SK-N-SH treated with all-trans-retinoic acid at 6 μM for 48 hours (cell line): ENCODE results near the gene PET100.
A peak's percentile ranks its signal among the peaks of the same experiment; 100 is the strongest.

Experiments
- ATAC-seq: fragments of 200-7000 bp; cut with Tn5 transposase; 3 replicates; pipeline ENCODE4 v1.9.1; 2020; ENCODE audit warnings: mild to moderate bottlenecking, moderate library complexity
- ARNTL ChIP-seq: fragments of 450-650 bp; formaldehyde crosslinking; IDR thresholded peaks from 2 replicates; pipeline ENCODE4 v1.5.0; 2020; ENCODE audit warnings: low read depth, mild to moderate bottlenecking, moderate library complexity, borderline replicate concordance
- BACH2 ChIP-seq: fragments of 250-450 bp; sonication (Bioruptor Pico); IDR thresholded peaks from 2 replicates; pipeline ENCODE4 v1.9.0; 2021; ENCODE audit warnings: mild to moderate bottlenecking, borderline replicate concordance
- CSDC2 ChIP-seq: fragments of 250-450 bp; sonication (Bioruptor Pico); IDR thresholded peaks from 2 replicates; pipeline ENCODE4 v1.5.0; 2020; ENCODE audit warnings: mild to moderate bottlenecking, moderate library complexity
- GLIS3 ChIP-seq: fragments of 250-450 bp; sonication (Bioruptor Pico); IDR thresholded peaks from 2 replicates; pipeline ENCODE4 v1.5.0; 2020; ENCODE audit warnings: mild to moderate bottlenecking, moderate library complexity
- ISL1 ChIP-seq: fragments of 250-450 bp; sonication (Bioruptor Pico); IDR thresholded peaks from 2 replicates; pipeline ENCODE4 v2.1.2; 2022; ENCODE audit warnings: mild to moderate bottlenecking, moderate library complexity
- OSR1 ChIP-seq: fragments of 250-450 bp; sonication (Bioruptor Pico); IDR thresholded peaks from 2 replicates; pipeline ENCODE4 v1.8.0; 2022; ENCODE audit warnings: moderate library complexity, mild to moderate bottlenecking, inconsistent platforms
- PPARA ChIP-seq: fragments of 250-450 bp; sonication (Bioruptor Pico); IDR thresholded peaks from 2 replicates; pipeline ENCODE4 v1.5.0; 2020; ENCODE audit warnings: mild to moderate bottlenecking, borderline replicate concordance
- RARB ChIP-seq: fragments of 250-450 bp; sonication (Bioruptor Pico); IDR thresholded peaks from 2 replicates; pipeline ENCODE4 v1.8.0; 2021; ENCODE audit warnings: mild to moderate bottlenecking, moderate library complexity
- TCF4 ChIP-seq: fragments of 250-450 bp; sonication (Bioruptor Pico); IDR thresholded peaks from 2 replicates; pipeline ENCODE4 v1.8.0; 2021; ENCODE audit warnings: mild to moderate bottlenecking, moderate library complexity, borderline replicate concordance
- TOX ChIP-seq: fragments of 250-450 bp; sonication (Bioruptor Pico); IDR thresholded peaks from 2 replicates; pipeline ENCODE4 v1.8.0; 2021; ENCODE audit warnings: mild to moderate bottlenecking, moderate library complexity, borderline replicate concordance
- ZC3H10 ChIP-seq: fragments of 250-450 bp; sonication (Bioruptor Pico); IDR thresholded peaks from 2 replicates; pipeline ENCODE4 v1.5.1; 2021; ENCODE audit warnings: mild to moderate bottlenecking, moderate library complexity
- ZFP3 ChIP-seq: fragments of 250-450 bp; sonication (Bioruptor Pico); IDR thresholded peaks from 2 replicates; pipeline ENCODE4 v1.5.0; 2020; ENCODE audit warnings: mild to moderate bottlenecking, moderate library complexity
- ZNF8 ChIP-seq: fragments of 450-650 bp; formaldehyde crosslinking; IDR thresholded peaks from 2 replicates; pipeline ENCODE4 v1.5.0; 2020; ENCODE audit warnings: mild to moderate bottlenecking, moderate library complexity
- TF ChIP-seq, protein P1 (sequence below): fragments of 250-450 bp; sonication (Bioruptor Pico); IDR thresholded peaks from 2 replicates; pipeline ENCODE4 v1.8.0; 2021; ENCODE audit warnings: low read depth, mild to moderate bottlenecking, moderate library complexity, borderline replicate concordance
- TF ChIP-seq, protein P2 (sequence below): fragments of 250-450 bp; sonication (Bioruptor Pico); IDR thresholded peaks from 2 replicates; pipeline ENCODE4 v1.5.0; 2020; ENCODE audit warnings: mild to moderate bottlenecking, moderate library complexity
- TF ChIP-seq, protein P3 (sequence below): fragments of 250-450 bp; sonication (Bioruptor Pico); IDR thresholded peaks from 2 replicates; pipeline ENCODE4 v1.5.1; 2021; ENCODE audit warnings: mild to moderate bottlenecking, moderate library complexity
- TF ChIP-seq, protein P4 (sequence below): fragments of 250-450 bp; sonication (Bioruptor Pico); IDR thresholded peaks from 2 replicates; pipeline ENCODE4 v1.8.0; 2020; ENCODE audit warnings: mild to moderate bottlenecking, moderate library complexity, borderline replicate concordance

PET100 gene

DNA sequence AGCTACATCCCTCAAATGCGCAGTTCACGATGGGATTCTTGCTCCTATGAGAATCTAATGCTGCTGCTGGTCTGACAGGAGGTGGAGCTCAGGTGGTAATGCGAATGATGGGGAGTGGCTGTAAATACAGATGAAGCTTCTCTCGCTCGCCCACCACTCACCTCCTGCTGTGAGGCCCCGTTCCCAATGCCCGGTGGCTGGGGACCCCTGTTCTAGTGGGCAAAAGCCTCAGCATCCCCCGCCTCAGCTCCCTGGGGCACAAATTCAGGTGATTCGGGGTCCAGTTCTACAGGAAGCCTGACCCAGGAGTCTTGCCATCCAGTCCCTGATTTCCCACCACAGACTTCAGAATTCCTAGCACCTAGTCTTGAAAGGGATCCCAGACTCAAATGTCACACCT, 42.9 kb downstream of the PET100 start:
- no peak for ATAC-seq
- TF ChIP-seq, protein P1, sequence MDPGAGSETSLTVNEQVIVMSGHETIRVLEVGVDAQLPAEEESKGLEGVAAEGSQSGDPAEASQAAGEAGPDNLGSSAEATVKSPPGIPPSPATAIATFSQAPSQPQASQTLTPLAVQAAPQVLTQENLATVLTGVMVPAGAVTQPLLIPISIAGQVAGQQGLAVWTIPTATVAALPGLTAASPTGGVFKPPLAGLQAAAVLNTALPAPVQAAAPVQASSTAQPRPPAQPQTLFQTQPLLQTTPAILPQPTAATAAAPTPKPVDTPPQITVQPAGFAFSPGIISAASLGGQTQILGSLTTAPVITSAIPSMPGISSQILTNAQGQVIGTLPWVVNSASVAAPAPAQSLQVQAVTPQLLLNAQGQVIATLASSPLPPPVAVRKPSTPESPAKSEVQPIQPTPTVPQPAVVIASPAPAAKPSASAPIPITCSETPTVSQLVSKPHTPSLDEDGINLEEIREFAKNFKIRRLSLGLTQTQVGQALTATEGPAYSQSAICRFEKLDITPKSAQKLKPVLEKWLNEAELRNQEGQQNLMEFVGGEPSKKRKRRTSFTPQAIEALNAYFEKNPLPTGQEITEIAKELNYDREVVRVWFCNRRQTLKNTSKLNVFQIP (CRISPR knock-in tag): no peak
- TF ChIP-seq CSDC2 (CRISPR knock-in tag) (no peak), TOX (CRISPR knock-in tag) (no peak), ISL1 (CRISPR knock-in tag) (no peak), GLIS3 (CRISPR knock-in tag) (no peak), ZFP3 (CRISPR knock-in tag) (no peak), BACH2 (CRISPR knock-in tag) (no peak), ZNF8 (CRISPR knock-in tag) (no peak)
- TF ChIP-seq, protein P2, sequence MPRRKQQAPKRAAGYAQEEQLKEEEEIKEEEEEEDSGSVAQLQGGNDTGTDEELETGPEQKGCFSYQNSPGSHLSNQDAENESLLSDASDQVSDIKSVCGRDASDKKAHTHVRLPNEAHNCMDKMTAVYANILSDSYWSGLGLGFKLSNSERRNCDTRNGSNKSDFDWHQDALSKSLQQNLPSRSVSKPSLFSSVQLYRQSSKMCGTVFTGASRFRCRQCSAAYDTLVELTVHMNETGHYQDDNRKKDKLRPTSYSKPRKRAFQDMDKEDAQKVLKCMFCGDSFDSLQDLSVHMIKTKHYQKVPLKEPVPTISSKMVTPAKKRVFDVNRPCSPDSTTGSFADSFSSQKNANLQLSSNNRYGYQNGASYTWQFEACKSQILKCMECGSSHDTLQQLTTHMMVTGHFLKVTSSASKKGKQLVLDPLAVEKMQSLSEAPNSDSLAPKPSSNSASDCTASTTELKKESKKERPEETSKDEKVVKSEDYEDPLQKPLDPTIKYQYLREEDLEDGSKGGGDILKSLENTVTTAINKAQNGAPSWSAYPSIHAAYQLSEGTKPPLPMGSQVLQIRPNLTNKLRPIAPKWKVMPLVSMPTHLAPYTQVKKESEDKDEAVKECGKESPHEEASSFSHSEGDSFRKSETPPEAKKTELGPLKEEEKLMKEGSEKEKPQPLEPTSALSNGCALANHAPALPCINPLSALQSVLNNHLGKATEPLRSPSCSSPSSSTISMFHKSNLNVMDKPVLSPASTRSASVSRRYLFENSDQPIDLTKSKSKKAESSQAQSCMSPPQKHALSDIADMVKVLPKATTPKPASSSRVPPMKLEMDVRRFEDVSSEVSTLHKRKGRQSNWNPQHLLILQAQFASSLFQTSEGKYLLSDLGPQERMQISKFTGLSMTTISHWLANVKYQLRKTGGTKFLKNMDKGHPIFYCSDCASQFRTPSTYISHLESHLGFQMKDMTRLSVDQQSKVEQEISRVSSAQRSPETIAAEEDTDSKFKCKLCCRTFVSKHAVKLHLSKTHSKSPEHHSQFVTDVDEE (CRISPR knock-in tag): no peak
- TF ChIP-seq, protein P3, sequence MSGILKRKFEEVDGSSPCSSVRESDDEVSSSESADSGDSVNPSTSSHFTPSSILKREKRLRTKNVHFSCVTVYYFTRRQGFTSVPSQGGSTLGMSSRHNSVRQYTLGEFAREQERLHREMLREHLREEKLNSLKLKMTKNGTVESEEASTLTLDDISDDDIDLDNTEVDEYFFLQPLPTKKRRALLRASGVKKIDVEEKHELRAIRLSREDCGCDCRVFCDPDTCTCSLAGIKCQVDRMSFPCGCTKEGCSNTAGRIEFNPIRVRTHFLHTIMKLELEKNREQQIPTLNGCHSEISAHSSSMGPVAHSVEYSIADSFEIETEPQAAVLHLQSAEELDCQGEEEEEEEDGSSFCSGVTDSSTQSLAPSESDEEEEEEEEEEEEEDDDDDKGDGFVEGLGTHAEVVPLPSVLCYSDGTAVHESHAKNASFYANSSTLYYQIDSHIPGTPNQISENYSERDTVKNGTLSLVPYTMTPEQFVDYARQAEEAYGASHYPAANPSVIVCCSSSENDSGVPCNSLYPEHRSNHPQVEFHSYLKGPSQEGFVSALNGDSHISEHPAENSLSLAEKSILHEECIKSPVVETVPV (CRISPR knock-in tag): no peak

DNA sequence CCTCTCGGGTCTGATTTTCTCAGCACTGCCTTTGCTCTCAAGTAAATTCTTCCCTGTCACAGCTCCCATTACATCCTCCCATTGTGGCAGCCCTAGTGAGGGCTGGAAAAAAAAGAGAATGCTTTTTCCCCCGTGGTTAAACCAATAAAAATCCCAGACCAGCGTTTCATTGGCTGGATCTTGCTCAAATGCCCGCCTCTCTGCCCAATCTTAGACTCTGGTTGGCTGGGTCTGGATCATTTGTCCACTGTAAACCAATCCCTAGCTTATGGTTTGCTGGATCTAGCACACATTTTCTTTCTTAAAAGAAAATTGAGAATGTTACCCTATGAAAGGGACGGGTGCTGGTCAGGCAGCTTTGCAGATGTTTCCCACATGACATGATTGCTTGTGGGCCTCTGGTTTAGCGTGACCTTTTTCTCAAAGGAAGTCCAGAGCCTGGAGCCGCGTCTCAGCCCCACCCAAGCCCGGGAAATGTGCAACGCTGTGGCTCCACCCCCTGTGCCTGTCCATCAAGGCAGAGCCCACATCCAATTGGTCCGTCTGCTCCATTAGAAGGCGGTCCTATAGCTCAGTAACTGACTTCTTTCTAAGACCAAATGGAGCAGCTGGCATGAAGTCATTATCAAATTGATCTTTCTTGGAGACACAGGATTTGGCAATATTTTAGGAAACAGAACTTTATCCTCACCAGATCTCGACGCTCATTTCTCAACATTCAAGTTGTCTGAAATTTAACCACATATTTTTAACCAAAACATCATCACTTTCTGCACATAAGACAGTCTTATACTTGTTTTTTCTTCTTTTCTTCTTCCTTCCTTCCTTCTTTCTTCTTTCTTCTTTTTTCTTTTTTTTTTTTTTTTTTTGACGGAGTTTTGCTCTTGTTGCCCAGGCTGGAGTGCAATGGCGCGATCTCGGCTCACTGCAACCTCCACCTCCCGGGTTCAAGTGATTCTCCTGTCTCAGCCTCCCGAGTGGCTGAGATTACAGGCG, 44.7 kb downstream of the PET100 start:
- no peak for TF ChIP-seq ISL1 (CRISPR knock-in tag)
- no peak for TF ChIP-seq TCF4 (CRISPR knock-in tag)
- TF ChIP-seq OSR1 (CRISPR knock-in tag): no peak
- TF ChIP-seq ZFP3 (CRISPR knock-in tag): no peak
- TF ChIP-seq BACH2 (CRISPR knock-in tag): no peak
- no peak for TF ChIP-seq GLIS3 (CRISPR knock-in tag)
- TF ChIP-seq ZC3H10 (CRISPR knock-in tag): no peak
- TF ChIP-seq, protein P4, sequence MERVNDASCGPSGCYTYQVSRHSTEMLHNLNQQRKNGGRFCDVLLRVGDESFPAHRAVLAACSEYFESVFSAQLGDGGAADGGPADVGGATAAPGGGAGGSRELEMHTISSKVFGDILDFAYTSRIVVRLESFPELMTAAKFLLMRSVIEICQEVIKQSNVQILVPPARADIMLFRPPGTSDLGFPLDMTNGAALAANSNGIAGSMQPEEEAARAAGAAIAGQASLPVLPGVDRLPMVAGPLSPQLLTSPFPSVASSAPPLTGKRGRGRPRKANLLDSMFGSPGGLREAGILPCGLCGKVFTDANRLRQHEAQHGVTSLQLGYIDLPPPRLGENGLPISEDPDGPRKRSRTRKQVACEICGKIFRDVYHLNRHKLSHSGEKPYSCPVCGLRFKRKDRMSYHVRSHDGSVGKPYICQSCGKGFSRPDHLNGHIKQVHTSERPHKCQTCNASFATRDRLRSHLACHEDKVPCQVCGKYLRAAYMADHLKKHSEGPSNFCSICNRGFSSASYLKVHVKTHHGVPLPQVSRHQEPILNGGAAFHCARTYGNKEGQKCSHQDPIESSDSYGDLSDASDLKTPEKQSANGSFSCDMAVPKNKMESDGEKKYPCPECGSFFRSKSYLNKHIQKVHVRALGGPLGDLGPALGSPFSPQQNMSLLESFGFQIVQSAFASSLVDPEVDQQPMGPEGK (CRISPR knock-in tag): no peak
- no peak for TF ChIP-seq ARNTL (CRISPR knock-in tag)
- peak; percentile 79 for ATAC-seq

DNA sequence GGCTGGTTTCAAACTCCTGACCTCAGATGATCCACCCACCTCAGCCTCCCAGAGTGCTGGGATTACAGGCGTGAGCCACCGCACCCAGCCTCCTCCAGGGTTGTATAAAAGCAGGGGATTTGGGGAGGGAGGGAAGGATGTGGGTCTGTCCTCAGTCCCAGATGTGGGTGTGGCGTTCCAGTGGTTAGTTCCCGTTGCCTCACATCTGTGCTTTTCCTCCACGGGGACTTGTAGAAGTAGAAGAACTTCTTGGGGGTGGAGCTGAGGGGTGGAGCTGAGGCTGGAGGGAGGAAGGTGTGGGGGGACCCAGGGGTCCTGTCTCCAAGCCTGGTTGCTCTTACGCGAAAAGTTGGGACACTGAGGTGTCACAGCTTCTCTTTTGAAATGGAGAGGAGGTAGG, 46.8 kb downstream of the PET100 start:
- ATAC-seq: no peak

More for the DNA sequence above, 46.8 kb downstream of the PET100 start:
- TF ChIP-seq ZC3H10 (CRISPR knock-in tag) (no peak), ZFP3 (CRISPR knock-in tag) (no peak), BACH2 (CRISPR knock-in tag) (no peak), RARB (CRISPR knock-in tag) (no peak), TOX (CRISPR knock-in tag) (no peak), PPARA (CRISPR knock-in tag) (no peak)
- TF ChIP-seq, protein P2 (CRISPR knock-in tag): no peak
- TF ChIP-seq, all 23 proteins: peak for 0
